Mucosa of descending colon (tissue), 3 donors: ENCODE measurements around the gene POU3F3. TPM values are rescaled to one million over a fixed set of nuclear protein-coding genes. Genes with fewer than 3 reads are reported as not detected.

ENCODE experiments used
- ATAC-seq: fragments of 200-7000 bp; cut with Tn5 transposase; one replicate; pipeline ENCODE4 v1.9.1; 2020; ENCODE audit warnings: mild to moderate bottlenecking, moderate library complexity
- DNase-seq, 3 donors: peaks; one replicate each; pipeline ENCODE4 v3.0.0-alpha.2; 2020
- H3K36me3 ChIP-seq: fragments of 200-600 bp; one replicate; pipeline ENCODE4 v1.8.0; 2021; ENCODE audit warnings: low read depth, mild to moderate bottlenecking
- H3K4me1 ChIP-seq: fragments of 200-600 bp; one replicate; pipeline ENCODE4 v1.8.0; 2021; ENCODE audit warnings: low read depth, mild to moderate bottlenecking
- H3K4me3 ChIP-seq: fragments of 200-600 bp; one replicate; pipeline ENCODE4 v1.8.0; 2021; ENCODE audit warnings: mild to moderate bottlenecking
- H3K9me3 ChIP-seq: fragments of 200-600 bp; one replicate; pipeline ENCODE4 v1.8.0; 2021; ENCODE audit warnings: mild to moderate bottlenecking
- intact Hi-C, 2 donors: fragments of 100-400 bp; cut with DNase I in 1 of 2; cut with micrococcal nuclease in 1 of 2; formaldehyde crosslinking; loops; one replicate each; pipeline versions ENCODE4 v1.11.0 to v1.11.1; 2022; cut with DNase I, micrococcal nuclease
- total RNA-seq, 3 donors: library from RNA; stranded (reverse); fragmentation: NEBNext Ultra II Directional in 2 of 3; extraction: Animal tissue kit (Norgen Biotek cat#: 25700) in 2 of 3; gene quantifications; one replicate each; pipeline versions ENCODE4 v1.2.1 to v1.2.4, GENCODE V29; 2021 to 2023
- TF ChIP-seq, protein P1 (sequence below): fragments of 200-600 bp; IDR thresholded peaks from one replicate; pipeline ENCODE4 v1.8.0; 2022; ENCODE audit warnings: antibody characterized with exemption, mild to moderate bottlenecking
- donor health status: DM: no; HTN: no; CAD: no; lungs with moderate emphysema.
- donor health status: DM: no; HTN: no; CAD: no.
- donor health status: DM: no; HTN: yes; CAD: no.

Gene POU3F3
- total RNA-seq, 3 donors from 2014 or later: 0.12 to 1.4 (median 0.14) TPM

DNA sequence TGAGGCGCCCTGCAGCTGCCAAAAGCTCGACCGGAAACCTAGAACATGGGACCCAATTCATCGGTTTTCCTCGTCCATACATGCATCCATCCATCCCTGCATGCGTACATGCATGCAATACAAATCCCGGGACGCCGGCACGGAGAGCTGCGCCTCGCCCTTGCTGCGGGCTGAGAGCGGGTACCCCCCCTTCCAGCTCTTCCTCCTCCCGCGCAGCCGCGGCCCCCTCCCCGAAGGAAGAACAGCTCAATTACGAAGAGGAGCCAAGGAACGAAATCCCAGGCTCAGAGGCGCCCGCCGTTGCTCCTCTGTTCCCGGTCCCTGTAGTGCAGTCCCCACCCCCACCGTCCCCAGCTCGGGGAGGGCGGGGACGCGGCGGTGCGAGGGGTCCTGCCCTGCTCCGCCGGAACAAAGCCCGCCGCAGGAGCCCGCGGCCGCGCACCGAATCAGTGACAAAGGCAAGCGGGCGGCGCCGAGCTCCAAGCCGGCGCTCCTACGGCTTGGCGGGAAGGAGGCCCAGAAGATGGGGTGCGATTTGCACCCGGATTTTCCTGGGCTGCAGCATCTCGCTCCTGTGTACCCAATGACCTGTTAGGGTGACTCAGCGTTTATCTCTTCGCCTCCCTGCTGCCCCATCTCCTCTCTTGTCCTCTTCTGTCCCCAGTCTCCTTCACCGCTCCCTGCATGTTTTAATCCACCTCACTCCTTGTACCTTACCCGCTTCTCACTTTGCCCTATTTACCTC is 8.9 kb upstream of the POU3F3 start:
- no peak for DNase-seq
- TF ChIP-seq, protein P1, sequence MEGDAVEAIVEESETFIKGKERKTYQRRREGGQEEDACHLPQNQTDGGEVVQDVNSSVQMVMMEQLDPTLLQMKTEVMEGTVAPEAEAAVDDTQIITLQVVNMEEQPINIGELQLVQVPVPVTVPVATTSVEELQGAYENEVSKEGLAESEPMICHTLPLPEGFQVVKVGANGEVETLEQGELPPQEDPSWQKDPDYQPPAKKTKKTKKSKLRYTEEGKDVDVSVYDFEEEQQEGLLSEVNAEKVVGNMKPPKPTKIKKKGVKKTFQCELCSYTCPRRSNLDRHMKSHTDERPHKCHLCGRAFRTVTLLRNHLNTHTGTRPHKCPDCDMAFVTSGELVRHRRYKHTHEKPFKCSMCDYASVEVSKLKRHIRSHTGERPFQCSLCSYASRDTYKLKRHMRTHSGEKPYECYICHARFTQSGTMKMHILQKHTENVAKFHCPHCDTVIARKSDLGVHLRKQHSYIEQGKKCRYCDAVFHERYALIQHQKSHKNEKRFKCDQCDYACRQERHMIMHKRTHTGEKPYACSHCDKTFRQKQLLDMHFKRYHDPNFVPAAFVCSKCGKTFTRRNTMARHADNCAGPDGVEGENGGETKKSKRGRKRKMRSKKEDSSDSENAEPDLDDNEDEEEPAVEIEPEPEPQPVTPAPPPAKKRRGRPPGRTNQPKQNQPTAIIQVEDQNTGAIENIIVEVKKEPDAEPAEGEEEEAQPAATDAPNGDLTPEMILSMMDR: no peak
- Histone ChIP-seq H3K4me3 (no peak overlapping the region), H3K9me3 (no peaks in the 10 kb centered on the region), H3K4me1 (peaks cover 7% of the 10 kb centered on the region), H3K36me3 (no peaks in the 10 kb centered on the region)
- no peak for ATAC-seq
- intact Hi-C loops: no loop called here

DNA sequence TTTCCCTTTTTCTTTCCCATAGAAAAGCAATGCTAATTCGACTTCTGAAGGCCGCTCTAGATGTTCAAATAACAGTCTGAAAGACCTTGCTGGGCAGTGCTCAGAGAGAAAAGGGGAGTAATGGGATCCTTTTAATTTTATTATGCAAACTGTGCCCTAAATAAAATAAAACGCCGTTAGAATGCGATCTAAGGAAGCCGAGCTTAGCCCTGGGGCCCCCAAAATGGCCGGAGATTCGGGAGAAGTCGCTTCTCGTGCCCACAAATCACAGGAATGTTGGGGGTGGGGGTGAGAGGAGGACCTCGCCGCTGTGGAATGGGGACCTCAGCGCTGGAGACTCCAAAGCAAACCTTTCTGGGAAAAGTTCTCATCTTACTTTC is 8.4 kb upstream of the POU3F3 start:
- no peak overlapping the region for H3K4me3 ChIP-seq
- intact Hi-C loops: no loop called here
- no peak for ATAC-seq

DNA sequence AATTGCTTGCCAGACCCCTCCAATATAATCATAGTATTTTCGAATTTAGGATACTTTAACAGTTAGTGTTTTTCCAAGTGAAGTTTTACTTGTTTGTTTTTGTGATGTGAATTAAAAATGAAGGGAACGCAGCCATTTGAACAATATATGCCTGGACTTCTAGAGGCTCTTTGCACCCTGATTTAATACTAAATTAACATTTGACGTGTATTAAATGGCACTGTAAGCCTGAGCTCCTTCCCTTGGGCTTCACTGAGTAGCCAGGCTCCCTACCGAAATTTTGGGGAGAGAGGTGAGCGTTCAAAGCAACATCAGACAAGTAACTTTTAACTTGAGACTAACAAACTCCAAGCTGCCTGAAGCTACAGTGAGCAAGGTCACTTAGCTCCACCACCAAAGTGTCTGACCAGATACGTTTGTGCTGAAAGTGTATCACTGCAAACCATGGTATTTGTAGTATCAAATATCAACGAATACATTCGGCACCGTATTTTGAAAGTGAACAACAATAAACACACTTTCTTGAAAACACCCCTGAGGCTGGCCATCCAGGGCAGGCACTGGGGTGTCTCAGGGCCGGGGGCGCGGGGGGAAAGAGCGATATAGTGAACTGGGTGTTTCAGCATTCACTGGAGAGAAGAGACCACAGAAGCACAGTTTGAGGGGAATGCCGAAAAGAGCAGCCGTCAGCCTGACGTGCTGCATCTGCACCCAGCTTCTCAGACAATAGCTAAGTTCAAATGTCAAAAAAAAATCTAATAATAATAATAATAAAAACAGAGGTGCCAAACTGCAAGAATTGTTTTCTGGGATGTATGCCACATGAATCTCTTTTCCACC is 7.7 kb upstream of the POU3F3 start:
- no peak for ATAC-seq
- Histone ChIP-seq H3K9me3 (no peaks in the 10 kb centered on the region), H3K36me3 (no peaks in the 10 kb centered on the region), H3K4me3 (no peak overlapping the region), H3K4me1 (peaks cover 7% of the 10 kb centered on the region)
- TF ChIP-seq, protein P1: no peak
- intact Hi-C loops: no loop called here
- no peak for DNase-seq

More for the DNA sequence above, 8.4 kb upstream of the POU3F3 start:
- Histone ChIP-seq H3K4me1 (peaks cover 7% of the 10 kb centered on the region), H3K9me3 (no peaks in the 10 kb centered on the region), H3K36me3 (no peaks in the 10 kb centered on the region)
- no peak for DNase-seq
- TF ChIP-seq, protein P1: no peak

DNA sequence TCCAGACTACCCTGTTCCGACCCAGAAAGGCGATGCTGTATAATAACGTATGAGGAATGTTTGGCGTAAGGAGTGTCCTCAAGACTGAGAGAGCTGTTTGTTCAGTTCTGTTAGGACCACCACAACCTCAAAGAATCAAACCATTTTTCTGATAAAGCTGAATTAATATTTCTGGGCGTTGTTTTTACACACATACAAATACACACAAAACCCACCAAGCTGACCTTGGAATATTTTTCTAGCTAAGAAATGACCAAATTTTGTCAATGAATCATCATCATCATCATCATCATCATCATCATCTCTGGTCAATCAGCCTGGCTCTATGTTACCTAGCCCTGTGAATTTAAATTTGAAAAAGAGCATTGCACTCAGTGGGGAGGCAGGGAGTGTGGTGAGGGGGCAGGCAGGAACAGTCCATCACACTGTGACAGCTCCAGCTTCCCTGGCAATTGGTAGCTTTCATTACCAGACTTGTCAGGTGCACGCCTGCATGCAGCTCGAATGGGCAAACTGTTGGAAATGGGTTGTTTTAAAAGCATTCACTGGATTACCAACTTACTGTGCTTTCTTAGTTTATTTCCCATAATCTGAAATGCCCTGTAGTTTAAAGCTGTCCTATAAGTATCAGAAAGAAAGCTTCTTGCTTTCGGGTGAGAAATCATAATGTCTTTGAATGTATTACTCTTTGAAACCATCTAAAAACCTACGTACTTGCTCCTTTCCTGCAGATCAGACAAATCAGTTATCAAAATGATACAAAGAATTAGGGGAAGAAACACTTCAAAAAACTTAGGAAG is 6.9 kb upstream of the POU3F3 start:
- TF ChIP-seq, protein P1: no peak
- intact Hi-C loops: no loop called here
- Histone ChIP-seq H3K4me3 (no peak overlapping the region), H3K36me3 (no peaks in the 10 kb centered on the region), H3K9me3 (no peaks in the 10 kb centered on the region), H3K4me1 (peaks cover 8% of the 10 kb centered on the region)
- no peak for ATAC-seq
- DNase-seq: no peak

DNA sequence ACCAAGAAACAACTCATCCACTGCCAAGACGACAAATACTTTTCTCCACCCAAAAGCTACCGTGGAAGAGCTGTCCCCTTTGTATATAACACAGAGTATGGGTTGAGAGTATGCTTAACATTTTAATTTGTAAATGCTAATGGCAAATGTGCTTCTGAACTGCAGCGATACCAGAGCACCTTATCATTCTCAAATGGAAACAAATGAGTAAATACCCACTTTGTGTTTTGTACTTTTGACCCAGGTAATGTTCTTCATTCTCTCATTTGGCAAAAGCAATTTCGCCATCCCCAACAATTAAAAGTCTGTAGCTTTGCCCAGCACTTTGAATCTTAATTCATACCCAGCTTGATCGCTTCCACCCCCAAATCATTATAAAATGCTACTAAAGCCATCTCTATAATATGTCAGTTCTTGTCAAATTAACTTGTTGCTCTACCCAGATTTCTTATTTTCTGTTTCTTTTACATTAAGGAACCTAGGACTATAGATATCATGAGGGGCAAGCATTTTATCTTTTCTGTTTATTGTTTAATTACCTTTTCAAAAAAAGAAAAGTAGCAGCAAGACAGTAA is 6.2 kb upstream of the POU3F3 start:
- no peaks in the 10 kb centered on the region for H3K9me3 ChIP-seq
- TF ChIP-seq, protein P1: no peak
- DNase-seq (no peak), ATAC-seq (no peak)
- peaks cover 12% of the 10 kb centered on the region for H3K4me1 ChIP-seq
- no peak overlapping the region for H3K4me3 ChIP-seq
- intact Hi-C loops: no loop called here
- H3K36me3 ChIP-seq: no peaks in the 10 kb centered on the region
